ENCODE measurements around the gene OR2A25.
"Not testable (repeated sequence)": the region's sequence is repeated elsewhere in the genome, so short reads cannot be mapped to it uniquely, and the experiment has no call there.

Gene OR2A25

GRCh38 chr7:144069511-144069910 is at the start of gene OR2A25:
Gene OR2A25, plus strand, starts transcription at chr7:144069811. Its CDS starts 4,409 bp downstream, at chr7:144074220.
- FAIRE-seq: no peak

GRCh38 chr7:144020340-144020739 is 49.3 kb upstream of the OR2A25 start:
- FAIRE-seq: no peak

DNA sequence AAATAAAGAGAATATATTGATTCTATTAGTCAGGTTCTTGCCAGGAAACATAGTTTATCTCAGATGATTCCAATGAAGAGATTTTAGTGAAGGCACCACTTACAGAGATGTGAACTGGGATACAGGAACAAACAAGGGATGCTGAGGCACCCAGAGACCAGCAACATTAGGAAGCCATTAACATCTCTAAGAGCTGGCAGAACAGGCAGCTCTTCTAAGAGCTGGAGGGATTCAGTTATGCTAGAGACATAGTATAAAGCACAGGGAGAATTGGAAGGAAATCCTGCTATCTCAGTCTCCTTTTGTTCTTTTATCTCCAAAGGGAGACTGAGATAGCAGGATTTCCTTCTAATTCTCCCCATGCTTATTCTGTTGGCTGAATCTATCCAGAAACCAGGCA is 47.4 kb upstream of the OR2A25 start:
- no peak for FAIRE-seq

- FAIRE-seq: no peak
Observed at GRCh38 chr7:144023171-144023827, 46.3 kb upstream of the OR2A25 start.

DNA sequence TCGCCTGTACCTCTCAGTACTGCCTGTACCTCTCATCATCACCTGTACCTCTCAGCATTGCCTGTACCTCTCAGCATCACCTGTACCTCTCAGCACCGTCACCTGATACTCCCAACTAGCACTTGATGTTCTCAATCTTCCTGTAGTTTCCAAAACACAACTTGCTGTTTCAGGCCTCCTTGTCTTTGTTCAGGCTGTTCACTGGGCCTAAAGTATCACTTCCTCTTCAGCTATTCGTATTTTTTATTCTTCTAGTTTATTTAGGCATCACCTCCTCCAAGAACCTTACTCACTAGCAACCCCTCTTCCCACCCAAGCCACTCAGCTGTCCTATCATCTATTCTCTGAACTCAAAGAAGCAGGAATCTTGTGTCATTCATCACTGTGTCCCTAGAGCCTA is 45.4 kb upstream of the OR2A25 start:
- no peak for FAIRE-seq

- no peak for FAIRE-seq
Observed at GRCh38 chr7:144026203-144026883, 43.3 kb upstream of the OR2A25 start.

DNA sequence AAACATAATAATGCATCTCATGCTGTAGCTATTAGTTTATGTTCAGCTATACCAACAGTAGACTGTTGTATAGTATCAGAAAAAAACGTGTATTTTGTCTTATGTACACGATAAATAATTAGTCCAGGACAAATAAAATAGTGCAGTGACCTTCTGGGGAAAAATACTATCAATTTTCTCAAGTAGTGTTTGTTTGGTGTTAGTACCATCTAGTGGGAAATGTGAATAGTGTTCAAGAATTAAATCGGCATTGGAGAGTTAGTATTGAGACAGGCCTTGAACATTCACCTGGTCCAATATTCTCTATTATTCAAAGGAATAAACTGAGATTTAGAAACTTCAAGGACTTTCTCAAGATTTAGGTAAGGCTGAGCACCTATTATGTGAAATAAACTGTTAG is 42.5 kb upstream of the OR2A25 start:
- peak; percentile 95 for FAIRE-seq

GRCh38 chr7:144027974-144028373 is 41.6 kb upstream of the OR2A25 start:
- FAIRE-seq: no peak

GRCh38 chr7:144028547-144028946 is 41.1 kb upstream of the OR2A25 start:
- no peak for FAIRE-seq

DNA sequence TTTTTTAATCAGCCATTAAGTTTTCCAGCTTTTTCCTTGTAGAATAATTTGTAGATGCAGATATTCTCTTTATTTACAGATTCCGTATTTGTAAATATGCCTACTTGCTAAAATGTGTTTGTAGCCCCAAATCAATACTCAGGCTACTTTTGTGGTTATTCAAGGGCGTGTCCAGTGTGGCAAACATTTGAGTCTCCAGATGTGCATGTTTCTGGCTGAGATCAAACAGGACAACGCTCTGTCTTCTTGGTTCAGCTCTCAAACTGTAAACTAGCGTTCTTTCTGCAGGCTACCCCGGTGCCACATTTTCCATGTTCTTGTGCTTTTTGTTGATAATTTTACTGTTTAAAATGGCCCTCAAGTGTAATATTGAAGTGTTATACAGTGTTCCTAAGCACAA is 37.1 kb upstream of the OR2A25 start:
- FAIRE-seq: no peak

GRCh38 chr7:144032985-144033709 is 36.5 kb upstream of the OR2A25 start:
- no peak for FAIRE-seq

- FAIRE-seq: no peak
Observed at GRCh38 chr7:144035385-144035784, 34.2 kb upstream of the OR2A25 start.

DNA sequence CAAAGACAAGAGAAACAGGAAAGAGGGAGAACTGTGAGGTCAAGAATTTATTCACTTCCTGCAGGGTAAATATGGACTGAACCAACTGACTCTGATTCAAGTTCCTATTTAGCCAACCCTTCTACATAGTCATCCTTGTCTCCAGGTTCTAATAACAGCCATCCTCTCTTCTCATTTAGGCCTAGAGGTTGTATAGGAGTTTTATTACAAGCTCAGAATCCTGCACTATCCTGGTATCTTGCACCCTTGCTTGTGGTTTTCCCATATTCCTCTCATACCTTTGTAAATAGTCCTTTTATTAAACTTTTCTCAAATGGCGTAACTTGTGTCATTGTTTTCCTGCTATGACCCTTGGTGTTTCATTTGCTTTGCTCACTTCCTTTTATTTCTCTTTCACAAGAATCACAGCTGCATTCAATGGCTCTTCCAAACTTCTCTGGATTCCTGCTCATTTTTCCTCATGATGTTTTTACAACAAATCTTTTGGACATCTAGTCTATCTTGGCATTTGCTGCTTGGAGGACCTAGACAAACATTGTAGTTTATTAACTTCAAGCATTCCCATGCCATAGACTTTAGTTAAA is 33.2 kb upstream of the OR2A25 start:
- no peak for FAIRE-seq

DNA sequence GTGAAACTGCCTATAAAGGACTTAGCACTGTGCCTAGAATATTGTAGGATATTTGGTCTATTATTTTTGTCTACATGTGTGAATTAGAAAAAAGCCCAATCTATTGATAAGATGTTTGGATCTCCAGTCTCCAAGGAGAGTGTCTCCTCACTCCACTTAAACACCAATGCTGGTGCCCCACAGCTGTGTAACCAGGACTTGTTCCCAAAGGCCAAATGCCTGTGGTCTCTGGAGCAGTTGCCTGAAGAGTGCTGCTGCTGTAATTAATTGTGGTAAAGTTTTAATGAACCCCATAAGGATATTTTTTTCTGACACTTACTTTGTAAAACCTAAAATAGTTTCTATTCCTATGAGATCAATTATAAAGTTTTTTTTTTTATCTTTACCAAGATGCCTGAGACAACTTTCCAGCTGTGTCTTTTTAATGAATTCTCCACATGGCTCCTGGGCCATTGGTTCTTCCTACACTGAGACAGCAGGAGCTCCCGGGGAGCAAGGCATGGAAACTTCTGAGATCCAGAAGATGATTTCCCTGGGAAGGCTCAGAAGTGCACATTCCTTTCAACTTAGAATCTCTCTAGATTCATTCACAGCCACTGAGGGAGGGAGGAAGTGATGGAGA is 32.1 kb upstream of the OR2A25 start:
- no peak for FAIRE-seq

DNA sequence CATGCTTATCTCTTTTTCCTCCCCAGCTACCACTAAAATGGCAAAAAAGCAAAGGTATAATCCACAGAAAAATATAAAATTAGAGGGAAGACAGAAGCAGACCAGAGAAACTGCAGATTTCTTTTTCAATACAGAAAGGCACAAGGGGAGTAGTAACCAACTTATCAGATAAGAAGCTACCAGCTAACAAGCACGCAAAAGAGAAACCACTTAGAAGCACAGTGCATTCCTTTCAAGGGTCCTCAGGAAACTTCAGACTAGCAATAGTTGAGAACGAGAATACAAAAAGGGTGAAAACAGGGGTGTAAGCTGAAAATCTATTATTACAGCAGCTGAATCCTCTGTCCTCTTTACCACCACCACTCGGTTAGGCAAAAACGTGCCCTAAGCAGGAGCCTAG is 30.7 kb upstream of the OR2A25 start:
- no peak for FAIRE-seq

- FAIRE-seq: no peak
Observed at GRCh38 chr7:144048648-144049047, 21.0 kb upstream of the OR2A25 start, which contains the start of gene OR2A5. Gene OR2A5, plus strand, starts transcription at chr7:144048948. Its CDS starts 1,454 bp downstream, at chr7:144050402.

DNA sequence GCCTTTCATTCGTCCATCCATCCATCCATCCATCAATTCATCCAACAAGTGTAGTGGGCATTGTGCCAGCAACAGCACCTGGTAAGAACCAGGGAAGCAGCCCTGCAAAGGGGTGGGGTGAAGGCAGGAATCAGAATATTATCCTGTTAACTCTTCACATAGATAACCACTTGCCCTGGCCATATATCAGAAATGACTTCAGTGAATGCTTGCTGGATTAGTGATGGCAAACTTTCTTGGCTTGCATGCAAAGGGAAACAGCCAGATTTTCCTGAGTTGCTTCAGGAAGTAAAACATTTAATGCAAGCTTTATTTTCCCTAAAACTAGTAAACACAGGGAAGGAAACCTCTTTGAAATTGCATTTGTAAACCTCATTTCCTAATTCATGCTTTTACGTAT is 20.1 kb upstream of the OR2A25 start:
- no peak for FAIRE-seq

- FAIRE-seq: no peak
Observed at GRCh38 chr7:144050093-144050492, 19.5 kb upstream of the OR2A25 start.

- not testable (repeated sequence) for FAIRE-seq
Observed at GRCh38 chr7:144050884-144051283, 18.7 kb upstream of the OR2A25 start.

DNA sequence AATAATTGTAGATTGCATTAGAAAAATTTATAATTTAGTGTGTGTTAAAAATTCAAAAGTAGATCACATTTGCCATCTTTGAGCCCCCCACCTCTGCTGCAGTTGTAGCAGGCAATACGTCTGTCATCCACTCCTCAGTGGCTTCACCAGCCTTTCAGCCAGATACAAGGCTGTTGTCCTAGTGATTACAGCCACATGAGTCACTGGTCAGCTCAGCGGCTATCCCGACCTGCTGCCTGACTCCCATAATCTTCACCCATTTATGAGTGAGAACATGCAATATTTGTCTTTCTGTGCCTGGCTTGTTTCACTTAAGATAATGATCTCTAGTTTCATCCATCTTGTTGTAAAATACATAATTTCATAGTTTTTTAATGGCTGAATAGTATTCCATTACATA is 11.7 kb upstream of the OR2A25 start:
- no peak for FAIRE-seq

DNA sequence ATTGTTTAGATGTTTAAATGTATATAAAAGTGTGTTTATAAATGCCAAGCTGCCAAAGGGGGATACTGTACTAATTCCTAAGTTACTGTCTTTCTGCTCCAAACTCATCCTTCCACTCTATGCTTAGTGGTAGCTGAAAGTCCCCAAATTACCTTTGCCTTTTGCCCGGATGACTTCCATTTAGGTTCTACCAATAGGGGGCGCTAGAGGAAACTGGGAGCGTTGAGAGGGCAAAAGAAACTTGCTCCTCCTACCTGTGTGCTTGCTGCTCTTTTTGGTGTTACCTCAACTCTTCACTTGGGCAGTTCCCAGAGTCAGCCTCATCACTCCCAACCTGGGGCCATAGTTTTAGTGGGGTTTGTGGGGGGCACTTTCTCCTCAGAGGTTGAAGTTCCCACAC is 5.9 kb upstream of the OR2A25 start:
- FAIRE-seq: no peak

DNA sequence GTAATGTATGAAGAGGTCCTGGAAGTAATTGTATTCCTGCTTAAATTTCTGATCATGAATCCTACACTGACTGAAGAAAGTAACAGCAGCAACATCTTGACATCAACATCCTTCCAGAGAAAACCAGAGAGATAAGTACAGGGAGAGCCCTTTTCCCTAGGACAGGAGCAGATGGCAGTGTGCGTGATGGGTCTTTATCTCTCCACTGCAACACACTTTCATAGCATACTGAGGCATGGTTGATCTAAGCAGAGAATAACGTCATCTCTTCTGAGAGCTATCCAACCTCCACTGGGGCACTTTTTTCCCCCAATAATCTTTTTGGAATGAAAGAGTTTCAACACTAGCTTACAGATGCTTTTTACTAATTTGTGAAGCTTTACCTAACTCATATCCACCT is 342 bp downstream of the OR2A25 start:
- no peak for FAIRE-seq

DNA sequence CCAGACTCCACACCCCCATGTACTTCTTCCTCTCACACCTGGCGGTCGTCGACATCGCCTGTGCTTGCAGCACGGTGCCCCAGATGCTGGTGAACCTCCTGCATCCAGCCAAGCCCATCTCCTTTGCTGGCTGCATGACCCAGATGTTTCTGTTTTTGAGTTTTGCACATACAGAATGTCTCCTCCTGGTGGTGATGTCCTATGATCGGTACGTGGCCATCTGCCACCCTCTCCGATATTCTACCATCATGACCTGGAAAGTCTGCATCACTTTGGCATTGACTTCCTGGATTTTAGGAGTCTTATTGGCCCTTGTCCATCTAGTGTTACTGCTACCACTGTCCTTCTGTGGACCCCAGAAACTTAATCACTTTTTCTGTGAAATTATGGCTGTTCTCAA is 4.8 kb downstream of the OR2A25 start:
- no peak for FAIRE-seq

All from endometrium (tissue), 2 donors.